Testis (tissue), 2 donors: Measurements from ENCODE around the gene SSNA1.

Experiments used
- CTCF ChIP-seq, 3 experiments: fragments of 450-650 bp in 2 of 3; fragments of 200-600 bp in 1 of 3; sonication (generic) in 1 of 3; IDR thresholded peaks; one replicate each; pipeline ENCODE4 v1.5.1; 2016 to 2019; ENCODE audit warnings: antibody characterized with exemption in 3 of 3, mild to moderate bottlenecking in 2 of 3, moderate library complexity in 1 of 3
- POLR2A ChIP-seq: fragments of 450-650 bp; IDR thresholded peaks from one replicate; pipeline ENCODE4 v1.6.1; 2017; ENCODE audit warnings: antibody characterized with exemption, mild to moderate bottlenecking, moderate library complexity

GRCh38 chr9:137181680-137182079 lies 6.8 kb upstream of the SSNA1 start:
- no peak for TF ChIP-seq CTCF (IDR thresholded peaks at IDR 0.05)
- TF ChIP-seq POLR2A: no peak
